GM12878 (cell line): ENCODE data around the gene COA4. TPM values are rescaled to one million over a fixed set of nuclear protein-coding genes. Genes with fewer than 3 reads are reported as not detected.

Experiments used
- ATAC-seq: fragments of 200-7000 bp; cut with Tn5 transposase; 3 replicates; pipeline ENCODE4 v1.9.1; 2020; ENCODE audit warnings: mild to moderate bottlenecking, moderate library complexity
- BruUV-seq: library from RNA; stranded (reverse); fragments of 400-500 nt; replicated peaks from 2 replicates; lab custom pipeline; 2021; lab: Mats Ljungman, UMichigan
- CTCF ChIA-PET: fragments of 300-600 bp; sonication (Branson Sonifier 250); formaldehyde crosslinking; extraction: SDS; loops from one replicate; lab custom pipeline; 2021; ENCODE audit warnings: inconsistent platforms; lab: Yijun Ruan, JAX
- POLR2A ChIA-PET: fragments of 350-600 bp; formaldehyde crosslinking; extraction: SDS; loops from one replicate; lab custom pipeline; 2021; ENCODE audit warnings: inconsistent platforms; lab: Charles Lee
- RAD21 ChIA-PET: fragments of 300-600 bp; sonication (Branson Sonifier 250); formaldehyde crosslinking; loops from one replicate; lab custom pipeline; 2023; ENCODE audit warnings: antibody characterized with exemption; ENCODE audit not compliant: unreplicated experiment; lab: Charles Lee
- SMC1A ChIA-PET: fragments of 300-600 bp; sonication (Branson Sonifier 250); formaldehyde crosslinking; loops from one replicate; lab custom pipeline; 2023; ENCODE audit not compliant: unreplicated experiment, uncharacterized antibody; lab: Charles Lee
- DNase-seq: peaks from one replicate; pipeline ENCODE4 v3.0.0-alpha.2; 2011; ENCODE audit warnings: low read depth, low spot score
- FAIRE-seq: peaks from 3 replicates; lab custom pipeline; 2011; peaks lifted over from hg19 to GRCh38; lab: Jason Lieb, UNC
- H2AFZ ChIP-seq: 2 replicates; pipeline ENCODE4 v1.6.0; 2011; ENCODE audit warnings: low read depth, low read length, control low read depth; ENCODE audit not compliant: control insufficient read depth
- H3K27ac ChIP-seq: 2 replicates; pipeline ENCODE4 v1.5.1; 2011; ENCODE audit warnings: control low read depth; ENCODE audit not compliant: control insufficient read depth, insufficient read depth
- H3K27me3 ChIP-seq, 2 experiments: replicated peaks in 1 of 2; 2 replicates each; pipeline versions ENCODE4 v1.6.0 to v1.6.1; 2011; ENCODE audit warnings: low read length in 1 of 2; ENCODE audit not compliant: control insufficient read depth in 2 of 2, insufficient read depth in 2 of 2
- H3K36me3 ChIP-seq, 2 experiments: 2 replicates each; pipeline ENCODE4 v1.5.1; 2011; ENCODE audit warnings: low read length in 1 of 2; ENCODE audit not compliant: control insufficient read depth in 2 of 2, insufficient read depth in 2 of 2
- H3K4me1 ChIP-seq: 2 replicates; pipeline ENCODE4 v1.6.1; 2011; ENCODE audit warnings: mild to moderate bottlenecking, low read length, moderate library complexity, mixed read lengths; ENCODE audit not compliant: control insufficient read depth, insufficient read depth
- H3K4me2 ChIP-seq: 2 replicates; pipeline ENCODE4 v1.6.0; 2011; ENCODE audit warnings: control low read depth; ENCODE audit not compliant: control insufficient read depth, insufficient read depth
- H3K4me3 ChIP-seq: fragments of 200-600 bp; sonication (generic); 2 replicates; pipeline ENCODE4 v1.5.1; 2016
- H3K79me2 ChIP-seq: 2 replicates; pipeline ENCODE4 v1.6.0; 2011; ENCODE audit warnings: low read length; ENCODE audit not compliant: control insufficient read depth, insufficient read depth
- H3K9ac ChIP-seq: 2 replicates; pipeline ENCODE4 v1.8.0; 2011; ENCODE audit warnings: low read length, control low read depth, mixed read lengths; ENCODE audit not compliant: control insufficient read depth, insufficient read depth
- H3K9me3 ChIP-seq: replicated peaks from 3 replicates; pipeline ENCODE4 v1.5.1; 2011; ENCODE audit warnings: mild to moderate bottlenecking, low read length; ENCODE audit not compliant: control insufficient read depth, insufficient read depth
- H4K20me1 ChIP-seq: 2 replicates; pipeline ENCODE4 v1.6.0; 2011; ENCODE audit not compliant: control insufficient read depth, insufficient read depth
- CBFB ChIP-seq: IDR thresholded peaks from 2 replicates; pipeline ENCODE4 v1.6.1; 2016; ENCODE audit warnings: antibody characterized with exemption, low read depth
- CBX5 ChIP-seq: sonication (generic); IDR thresholded peaks from 2 replicates; pipeline ENCODE4 v1.6.1; 2016; ENCODE audit warnings: low read depth, moderate library complexity, mild to moderate bottlenecking, inconsistent platforms
- EP300 ChIP-seq, 2 experiments: fragments of 150-350 bp in 1 of 2; IDR thresholded peaks; 2 replicates each; pipeline ENCODE4 v1.6.1; 2011 to 2012; ENCODE audit warnings: low read depth in 2 of 2, low read length in 2 of 2, borderline replicate concordance in 1 of 2, improper control_type of control experiment in 1 of 2, inconsistent platforms in 1 of 2; ENCODE audit not compliant: control insufficient read depth in 1 of 2
- GABPA ChIP-seq: IDR thresholded peaks from 2 replicates; pipeline ENCODE4 v1.6.1; 2014; ENCODE audit warnings: antibody characterized with exemption, low read depth, mild to moderate bottlenecking, inconsistent platforms
- HDAC2 ChIP-seq: fragments of 200-600 bp; sonication (generic); IDR thresholded peaks from 2 replicates; pipeline ENCODE4 v1.6.1; 2017
- JUNB ChIP-seq: IDR thresholded peaks from 2 replicates; pipeline ENCODE4 v1.6.1; 2016; ENCODE audit warnings: antibody characterized with exemption, mild to moderate bottlenecking
- NR2C1 ChIP-seq: fragments of 450-650 bp; IDR thresholded peaks from 2 replicates; pipeline ENCODE4 v1.6.1; 2017; ENCODE audit warnings: antibody characterized with exemption, mild to moderate bottlenecking, moderate library complexity
- POLR2AphosphoS2 ChIP-seq: IDR thresholded peaks from 2 replicates; pipeline ENCODE4 v1.6.1; 2011; ENCODE audit warnings: low read depth, mild to moderate bottlenecking, low read length, improper control_type of control experiment, moderate library complexity
- PRDM15 ChIP-seq: fragments of 450-650 bp; formaldehyde crosslinking; IDR thresholded peaks from 2 replicates; pipeline ENCODE4 v1.4.0; 2020; ENCODE audit warnings: mild to moderate bottlenecking, moderate library complexity
- RAD21 ChIP-seq: IDR thresholded peaks from 2 replicates; pipeline ENCODE4 v1.6.1; 2011; ENCODE audit warnings: mild to moderate bottlenecking, low read depth, low read length, moderate library complexity; ENCODE audit not compliant: insufficient read depth
- SMC3 ChIP-seq: IDR thresholded peaks from 2 replicates; pipeline ENCODE4 v1.6.1; 2011; ENCODE audit warnings: low read length, improper control_type of control experiment, borderline replicate concordance
- ZNF207 ChIP-seq: fragments of 450-650 bp; IDR thresholded peaks from 2 replicates; pipeline ENCODE4 v1.6.1; 2014; ENCODE audit warnings: antibody characterized with exemption, mild to moderate bottlenecking, borderline replicate concordance
- ZNF384 ChIP-seq: IDR thresholded peaks from 2 replicates; pipeline ENCODE4 v1.6.1; 2012; ENCODE audit warnings: low read depth, mild to moderate bottlenecking, low read length, improper control_type of control experiment, borderline replicate concordance
- WGBS: methylation state at CpG from one replicate; pipeline ENCODE4 v1.1.6; 2016; ENCODE audit warnings: low lambda C conversion rate; ENCODE audit not compliant: insufficient replicate concordance, insufficient coverage; ENCODE audit errors: missing lambda C conversion rate; 5-methylcytosine and 5-hydroxymethylcytosine counted together
- in situ Hi-C: fragments of 300-500 bp; cut with MboI; formaldehyde crosslinking; loops from 9 replicates; pipeline ENCODE4 v1.14.3; 2018; ENCODE audit warnings: mixed read lengths
- intact Hi-C: fragments of 100-400 bp; cut with micrococcal nuclease; formaldehyde crosslinking; loops from one replicate; pipeline ENCODE4 v1.14.2; 2022; ENCODE audit not compliant: unreplicated experiment
- polyA plus RNA-seq, 11 experiments: library from polyadenylated mRNA; depleted of rRNA in 4 of 11; unstranded in 6 of 11; stranded (reverse) in 5 of 11; fragments of >200 nt; fragmentation: Nextera tagmentation in 4 of 11; fragmentation: Illumina TruSeq in 1 of 11; extraction: Ambion mirVana in 4 of 11; extraction: Trizol in 1 of 11; gene quantifications; 1 replicate in 1 of 11; 2 replicates in 10 of 11; pipeline versions ENCODE4 v1.2.1 to v1.2.3, GENCODE V29; 2011 to 2016; ENCODE audit warnings: inconsistent platforms in 2 of 11, missing spikeins in 2 of 11, low read depth in 1 of 11
- total RNA-seq, 4 experiments: library from RNA; depleted of rRNA in 3 of 4; stranded (reverse); fragments of >200 nt in 3 of 4; fragmentation: Illumina TruSeq in 1 of 4; extraction: Trizol in 1 of 4; gene quantifications; 2 replicates each; pipeline versions ENCODE4 v1.2.1 to v1.2.3, GENCODE V29; 2013 to 2021
- TF ChIP-seq, protein P1 (sequence below): fragments of 150-350 bp; IDR thresholded peaks from 2 replicates; pipeline ENCODE4 v1.6.1; 2014; ENCODE audit warnings: mild to moderate bottlenecking, low read depth, low read length
- TF ChIP-seq, protein P2 (sequence below): fragments of 450-650 bp; IDR thresholded peaks from 2 replicates; pipeline ENCODE4 v1.6.1; 2017; ENCODE audit warnings: mild to moderate bottlenecking, moderate library complexity

COA4 gene
- total and polyA plus RNA-seq, 10 of the 15 experiments (the other 5 are each of a cell fraction or from before 2014, with no cell fraction given): 84.8 to 180 (median 104) TPM

DNA sequence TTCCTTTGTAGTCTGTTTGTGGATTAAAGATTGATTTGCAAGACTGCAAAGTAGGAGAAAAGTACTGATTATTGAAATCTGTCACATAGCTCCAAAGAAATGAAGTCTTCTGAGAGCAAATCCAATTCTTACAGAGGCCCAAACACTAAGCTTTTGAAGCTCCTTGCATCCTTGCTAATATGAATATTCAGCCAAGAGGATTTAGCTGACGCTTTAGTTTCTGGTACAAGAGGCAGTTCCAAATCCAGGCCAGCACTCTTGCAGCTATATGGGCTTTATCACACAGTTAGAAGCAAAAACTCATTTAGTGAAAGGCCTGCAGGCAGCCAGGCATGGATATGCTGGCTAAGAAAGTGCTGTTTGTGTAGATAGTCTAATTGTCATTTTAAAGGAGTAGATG lies 12.9 kb upstream of the COA4 start (continued):
- no peak for TF ChIP-seq CBX5
- TF ChIP-seq HDAC2: no peak
- TF ChIP-seq, protein P1, sequence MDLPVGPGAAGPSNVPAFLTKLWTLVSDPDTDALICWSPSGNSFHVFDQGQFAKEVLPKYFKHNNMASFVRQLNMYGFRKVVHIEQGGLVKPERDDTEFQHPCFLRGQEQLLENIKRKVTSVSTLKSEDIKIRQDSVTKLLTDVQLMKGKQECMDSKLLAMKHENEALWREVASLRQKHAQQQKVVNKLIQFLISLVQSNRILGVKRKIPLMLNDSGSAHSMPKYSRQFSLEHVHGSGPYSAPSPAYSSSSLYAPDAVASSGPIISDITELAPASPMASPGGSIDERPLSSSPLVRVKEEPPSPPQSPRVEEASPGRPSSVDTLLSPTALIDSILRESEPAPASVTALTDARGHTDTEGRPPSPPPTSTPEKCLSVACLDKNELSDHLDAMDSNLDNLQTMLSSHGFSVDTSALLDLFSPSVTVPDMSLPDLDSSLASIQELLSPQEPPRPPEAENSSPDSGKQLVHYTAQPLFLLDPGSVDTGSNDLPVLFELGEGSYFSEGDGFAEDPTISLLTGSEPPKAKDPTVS: no peak

- Histone ChIP-seq H3K4me3 (no peak overlapping the region), H3K27ac (no peak overlapping the region), H4K20me1 (no peaks in the 10 kb centered on the region), H3K36me3 (no peaks in the 10 kb centered on the region; a peak in 2 of 4 replicates), H3K4me2 (no peak overlapping the region), H3K27me3 (no peaks in the 10 kb centered on the region), H2AFZ (no peak overlapping the region), H3K9ac (no peak overlapping the region), H3K79me2 (no peaks in the 10 kb centered on the region), H3K4me1 (no peaks in the 10 kb centered on the region), H3K9me3 (no peaks in the 10 kb centered on the region)
- FAIRE-seq (no peak), ATAC-seq (no peak), DNase-seq (no peak)
- ChIA-PET POLR2A (no interaction called here), CTCF (no interaction called here), SMC1A (no interaction called here), RAD21 (no interaction called here)
- BruUV-seq: no TSS peak
- intact Hi-C loops (no loop called here), in situ Hi-C loops (no loop called here)
- WGBS: 0% methylated on average over 1 of the region's 1 CpG
- TF ChIP-seq EP300 (IDR thresholded peaks at IDR 0.05; ENCODE audit: borderline replicate concordance in 1 of 2, control insufficient read depth in 1 of 2, low read depth in 2 of 2, low read length in 2 of 2) (no peak), GABPA (no peak), RAD21 (no peak), ZNF384 (no peak), CBFB (no peak), SMC3 (no peak), POLR2AphosphoS2 (no peak), PRDM15 (CRISPR knock-in tag) (no peak), ZNF207 (no peak), NR2C1 (no peak), JUNB (no peak)
- TF ChIP-seq, protein P2, sequence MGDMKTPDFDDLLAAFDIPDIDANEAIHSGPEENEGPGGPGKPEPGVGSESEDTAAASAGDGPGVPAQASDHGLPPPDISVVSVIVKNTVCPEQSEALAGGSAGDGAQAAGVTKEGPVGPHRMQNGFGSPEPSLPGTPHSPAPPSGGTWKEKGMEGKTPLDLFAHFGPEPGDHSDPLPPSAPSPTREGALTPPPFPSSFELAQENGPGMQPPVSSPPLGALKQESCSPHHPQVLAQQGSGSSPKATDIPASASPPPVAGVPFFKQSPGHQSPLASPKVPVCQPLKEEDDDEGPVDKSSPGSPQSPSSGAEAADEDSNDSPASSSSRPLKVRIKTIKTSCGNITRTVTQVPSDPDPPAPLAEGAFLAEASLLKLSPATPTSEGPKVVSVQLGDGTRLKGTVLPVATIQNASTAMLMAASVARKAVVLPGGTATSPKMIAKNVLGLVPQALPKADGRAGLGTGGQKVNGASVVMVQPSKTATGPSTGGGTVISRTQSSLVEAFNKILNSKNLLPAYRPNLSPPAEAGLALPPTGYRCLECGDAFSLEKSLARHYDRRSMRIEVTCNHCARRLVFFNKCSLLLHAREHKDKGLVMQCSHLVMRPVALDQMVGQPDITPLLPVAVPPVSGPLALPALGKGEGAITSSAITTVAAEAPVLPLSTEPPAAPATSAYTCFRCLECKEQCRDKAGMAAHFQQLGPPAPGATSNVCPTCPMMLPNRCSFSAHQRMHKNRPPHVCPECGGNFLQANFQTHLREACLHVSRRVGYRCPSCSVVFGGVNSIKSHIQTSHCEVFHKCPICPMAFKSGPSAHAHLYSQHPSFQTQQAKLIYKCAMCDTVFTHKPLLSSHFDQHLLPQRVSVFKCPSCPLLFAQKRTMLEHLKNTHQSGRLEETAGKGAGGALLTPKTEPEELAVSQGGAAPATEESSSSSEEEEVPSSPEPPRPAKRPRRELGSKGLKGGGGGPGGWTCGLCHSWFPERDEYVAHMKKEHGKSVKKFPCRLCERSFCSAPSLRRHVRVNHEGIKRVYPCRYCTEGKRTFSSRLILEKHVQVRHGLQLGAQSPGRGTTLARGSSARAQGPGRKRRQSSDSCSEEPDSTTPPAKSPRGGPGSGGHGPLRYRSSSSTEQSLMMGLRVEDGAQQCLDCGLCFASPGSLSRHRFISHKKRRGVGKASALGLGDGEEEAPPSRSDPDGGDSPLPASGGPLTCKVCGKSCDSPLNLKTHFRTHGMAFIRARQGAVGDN: no peak
Observed at GRCh38 chr11:73889019-73889418, 12.4 kb upstream of the COA4 start.
